ENCODE data around the gene ALAD.

Gene ALAD

DNA sequence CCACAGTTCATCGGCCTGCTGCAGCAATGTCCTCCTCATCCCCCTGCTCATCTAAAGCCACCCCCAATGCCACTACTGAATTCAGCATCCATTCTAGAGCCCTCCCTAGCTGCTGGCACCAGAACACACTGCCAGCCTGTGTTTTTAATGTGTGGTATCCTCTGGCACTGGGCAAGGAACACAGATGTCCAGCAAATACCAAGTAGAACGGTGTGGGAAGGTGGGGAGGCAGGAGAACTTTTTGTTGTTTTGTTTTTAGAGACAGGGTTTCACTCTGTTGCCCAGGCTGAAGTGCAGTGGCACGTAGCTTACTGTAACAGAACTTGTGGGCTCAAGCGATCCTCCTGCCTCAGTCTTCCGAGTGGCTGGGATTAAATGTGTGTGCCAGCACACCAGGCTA lies 29.0 kb downstream of the ALAD start:
- DNase-seq, result no peak

- no peak for DNase-seq
These were observed 30.2 kb downstream of the ALAD start for GRCh38 chr9:113370806-113371325.

DNA sequence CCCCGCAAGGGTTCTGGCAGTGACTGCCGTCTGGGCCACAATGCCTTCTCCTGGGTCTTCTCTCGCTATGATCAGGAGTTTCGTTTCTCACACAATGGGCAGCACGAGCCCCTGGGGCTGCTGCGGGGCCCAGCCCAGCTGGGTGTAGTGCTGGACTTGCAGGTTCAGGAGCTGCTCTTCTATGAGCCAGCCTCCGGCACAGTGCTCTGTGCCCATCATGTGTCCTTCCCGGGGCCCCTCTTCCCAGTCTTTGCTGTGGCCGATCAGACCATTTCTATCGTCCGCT lies 31.3 kb downstream of the ALAD start:
- no peak for DNase-seq

DNA sequence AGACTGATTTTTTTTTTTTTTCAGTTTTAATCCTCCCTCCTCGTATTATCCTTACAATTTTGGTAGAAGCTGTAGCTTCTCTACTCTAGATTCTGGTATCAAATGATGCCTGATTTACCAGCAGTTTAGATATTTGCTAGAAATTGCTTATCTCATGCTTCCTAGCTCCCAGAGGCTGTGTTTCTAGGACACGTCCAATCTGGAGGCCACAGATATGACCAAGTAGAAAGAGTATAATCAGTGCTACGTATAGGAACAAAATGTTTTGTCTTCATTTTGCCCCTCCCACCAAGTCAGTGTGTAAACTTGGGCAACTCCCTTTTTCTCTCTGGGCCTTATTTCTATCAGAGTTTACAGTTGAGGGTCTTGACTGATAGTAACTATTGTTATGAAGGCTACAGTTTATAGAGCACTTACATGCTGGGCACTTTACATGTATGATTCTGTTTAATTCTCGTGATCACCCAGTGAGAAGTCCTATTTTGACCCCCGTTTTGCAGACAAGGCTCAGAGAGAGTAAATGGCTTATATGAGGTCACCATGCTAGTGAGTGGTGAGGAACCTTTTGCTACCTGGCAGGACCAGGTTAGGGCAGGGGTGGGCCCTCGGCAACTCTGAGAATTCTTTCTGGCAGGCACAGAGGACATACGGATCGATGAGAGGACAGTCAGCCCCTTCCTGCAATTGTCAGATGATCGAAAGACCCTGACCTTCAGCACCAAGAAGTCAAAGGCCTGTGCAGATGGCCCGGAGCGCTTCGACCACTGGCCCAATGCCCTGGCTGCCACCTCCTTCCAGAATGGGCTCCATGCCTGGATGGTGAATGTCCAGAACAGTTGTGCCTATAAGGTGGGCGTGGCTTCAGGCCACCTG lies 31.9 kb downstream of the ALAD start:
- DNase-seq, result peak; percentile 97

GRCh38 chr9:113368348-113368981 lies 32.6 kb downstream of the ALAD start:
- DNase-seq, result peak; percentile 47

DNA sequence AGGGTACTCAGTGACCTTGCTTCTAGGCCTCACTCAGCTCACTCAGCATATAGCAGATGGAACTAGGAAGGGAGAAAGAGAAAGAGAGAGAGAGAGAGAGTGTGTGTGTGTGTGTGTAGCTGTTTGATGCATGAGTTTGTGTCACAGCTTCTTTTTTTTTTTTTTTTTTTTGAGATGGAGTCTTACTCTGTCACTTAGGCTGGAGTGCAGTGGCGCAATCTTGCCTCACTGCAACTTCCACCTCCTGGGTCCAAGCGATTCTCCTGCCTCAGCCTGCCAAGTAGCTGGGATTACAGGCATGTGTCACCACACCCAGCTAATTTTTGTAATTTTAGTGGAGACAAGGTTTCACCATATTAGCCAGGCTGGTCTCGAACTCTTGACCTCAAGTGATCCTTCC lies 35.4 kb downstream of the ALAD start:
- peak; percentile 37 for DNase-seq

DNA sequence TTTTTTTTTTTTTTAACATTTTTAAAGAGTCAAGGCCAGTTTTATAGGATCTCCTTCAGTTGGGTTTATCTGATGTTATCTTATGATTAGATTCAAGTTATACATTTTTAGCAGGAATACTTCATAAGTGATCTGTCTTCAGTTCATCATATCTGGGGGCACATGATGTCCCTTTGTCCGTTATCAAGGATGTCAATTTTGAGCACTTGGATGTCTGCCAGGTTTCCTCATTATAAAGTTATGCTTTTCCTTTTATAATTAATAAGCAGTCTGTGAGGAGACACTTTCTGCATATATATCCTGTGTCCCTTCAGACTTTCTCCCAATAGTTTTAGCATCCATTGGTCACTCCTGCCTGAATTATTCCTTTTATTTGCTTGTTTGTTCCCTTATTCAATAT lies 36.1 kb downstream of the ALAD start:
- peak; percentile 69 for DNase-seq

- DNase-seq, result no peak
These were observed 37.7 kb downstream of the ALAD start for GRCh38 chr9:113363336-113363735.

DNA sequence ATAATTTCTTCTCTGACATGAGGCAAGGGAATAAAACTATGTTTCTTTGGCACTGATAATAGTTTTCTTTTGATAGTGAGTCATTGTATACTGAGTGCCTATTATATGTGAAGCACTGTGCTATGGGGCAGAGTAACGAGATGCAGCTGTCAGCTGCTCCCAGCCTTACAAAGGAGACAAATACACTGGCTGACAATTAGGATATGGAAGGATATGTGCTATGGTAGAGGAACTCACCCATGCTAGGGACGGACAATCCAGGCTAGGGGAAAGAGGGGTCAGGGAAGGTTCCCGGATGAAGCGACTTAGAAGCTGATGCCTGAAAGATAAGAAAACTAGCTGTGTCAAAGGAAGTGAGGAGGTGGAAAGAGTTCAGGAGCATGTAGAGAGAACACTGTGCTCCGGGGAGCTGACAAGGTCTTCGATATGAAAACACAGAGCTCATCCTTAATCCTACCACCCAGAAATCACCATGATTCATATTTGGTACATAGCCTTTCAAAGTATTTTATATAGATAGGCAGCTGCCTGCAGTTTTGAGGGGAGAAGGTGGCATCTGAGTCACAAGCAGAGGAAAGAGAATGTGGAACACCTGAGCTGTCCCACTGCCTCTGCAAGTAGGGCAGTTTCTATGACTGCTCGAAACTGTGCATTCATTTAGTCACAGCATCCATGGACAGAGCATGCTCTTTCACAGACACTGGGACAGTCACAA lies 39.6 kb downstream of the ALAD start:
- DNase-seq, result no peak

GRCh38 chr9:113360242-113360842 lies 40.7 kb downstream of the ALAD start:
- no peak for DNase-seq

DNA sequence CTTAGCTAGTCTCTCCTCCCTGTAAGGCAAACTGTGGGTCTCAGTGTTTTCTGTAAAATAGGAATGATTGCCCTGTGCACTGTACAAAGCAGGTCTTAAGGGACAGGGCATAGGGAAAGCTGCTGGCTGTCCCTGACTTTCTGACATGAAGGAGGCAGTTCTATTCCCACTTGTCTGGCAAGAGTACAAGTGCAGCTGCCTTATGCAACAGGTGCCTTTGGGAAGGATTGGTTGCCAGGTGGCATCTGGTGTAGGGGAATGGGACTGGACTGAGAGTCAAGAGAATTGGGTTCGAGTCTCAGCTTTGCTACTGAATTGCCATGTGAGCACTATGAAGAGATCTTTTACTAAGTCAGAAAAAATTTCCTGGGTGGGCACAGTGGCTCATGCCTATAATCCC lies 41.7 kb downstream of the ALAD start:
- no peak for DNase-seq

DNA sequence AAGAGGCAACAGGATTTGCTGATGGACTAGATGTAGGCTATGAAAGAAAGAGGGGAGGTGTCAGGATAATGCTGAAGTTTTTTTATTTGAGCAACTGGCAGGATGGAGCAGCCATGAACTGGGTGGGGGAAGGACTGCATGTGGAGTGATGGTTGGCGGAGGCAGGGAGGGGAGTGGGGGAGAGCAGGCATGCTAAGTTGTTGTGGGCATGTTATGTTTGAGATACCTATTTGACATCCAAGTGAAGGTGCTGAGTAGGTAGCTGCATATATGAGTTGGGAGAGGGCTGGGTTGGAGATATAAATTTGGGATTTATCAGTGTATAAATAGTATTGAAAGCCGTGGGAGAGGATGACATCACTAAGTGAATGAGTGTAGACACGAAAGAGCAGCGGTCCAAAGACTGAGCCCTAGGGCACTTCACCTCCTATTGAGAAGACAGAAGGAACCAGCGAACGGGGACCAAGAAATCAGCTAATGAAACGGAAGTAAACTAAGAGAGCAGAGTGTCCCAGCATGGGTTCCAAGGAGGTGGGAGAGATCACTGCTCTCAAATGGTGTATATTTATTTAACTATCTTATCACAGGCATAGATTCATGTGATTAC lies 44.3 kb downstream of the ALAD start:
- no peak for DNase-seq

DNA sequence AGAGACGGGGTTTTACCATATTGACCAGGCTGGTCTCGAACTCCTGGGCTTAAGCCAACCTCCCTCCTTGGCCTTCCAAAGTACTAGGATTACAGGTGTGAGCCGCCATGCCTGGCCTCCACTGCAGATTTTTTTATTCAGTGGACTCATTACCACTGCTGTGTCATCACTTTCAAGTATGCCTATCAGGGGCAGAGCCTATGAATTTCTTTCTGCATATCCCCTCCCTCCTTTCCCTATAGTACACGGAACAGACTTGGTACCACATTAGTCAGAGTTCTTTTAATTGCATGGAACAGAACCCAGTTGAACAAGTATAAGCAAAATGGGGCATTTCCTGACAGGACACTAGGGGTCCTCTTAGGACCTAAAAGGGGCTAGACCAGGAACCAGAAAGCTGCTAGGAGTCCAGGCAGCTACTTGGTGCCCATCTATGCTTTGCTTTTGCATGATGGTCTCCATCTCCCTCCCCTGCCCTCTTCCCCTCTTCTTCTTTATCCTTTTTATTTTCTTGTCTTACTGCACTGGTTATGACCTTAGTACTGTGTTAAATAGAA lies 46.0 kb downstream of the ALAD start:
- peak; percentile 69 for DNase-seq

- peak; percentile 28 for DNase-seq
These were observed 48.7 kb downstream of the ALAD start for GRCh38 chr9:113352411-113352810.

DNA sequence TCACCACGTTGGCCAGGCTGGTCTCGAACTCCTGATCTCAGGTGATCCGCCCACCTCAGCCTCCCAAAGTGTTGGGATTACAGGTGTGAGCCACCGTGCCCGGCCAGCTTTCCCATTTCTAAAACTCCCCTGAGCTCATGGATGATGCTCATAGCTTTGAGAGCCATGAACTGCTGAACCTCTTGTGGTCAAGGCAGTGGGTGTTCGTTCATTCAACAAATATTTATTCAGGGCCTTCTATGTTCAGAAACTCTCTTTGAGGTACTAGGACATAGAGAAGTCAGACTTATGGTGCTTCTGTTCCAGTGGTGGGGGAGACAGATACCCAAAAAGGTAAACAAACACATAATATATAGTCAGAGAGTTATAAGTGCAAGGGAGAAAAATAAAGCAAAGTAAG lies 49.1 kb downstream of the ALAD start:
- no peak for DNase-seq

DNA sequence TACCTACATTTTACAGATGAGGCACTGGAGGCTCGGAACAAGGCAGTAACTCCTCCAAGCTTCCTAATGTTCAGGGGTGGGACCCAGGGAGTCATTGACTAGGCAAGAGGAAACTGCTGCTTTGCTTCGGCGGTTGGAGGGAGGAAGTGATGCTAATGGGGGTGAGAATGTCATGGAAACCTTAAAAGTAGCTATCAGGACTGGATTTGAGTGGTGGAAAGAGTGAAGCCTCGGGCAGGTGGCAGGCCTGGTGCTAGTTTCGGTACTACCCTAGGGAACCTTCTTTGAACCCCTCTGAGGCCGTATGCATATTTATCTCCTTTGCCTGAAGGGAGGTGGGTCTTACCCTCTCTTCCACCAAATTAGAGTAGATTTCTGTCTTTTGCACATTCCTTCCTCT lies 50.1 kb downstream of the ALAD start:
- peak; percentile 85 for DNase-seq

DNA sequence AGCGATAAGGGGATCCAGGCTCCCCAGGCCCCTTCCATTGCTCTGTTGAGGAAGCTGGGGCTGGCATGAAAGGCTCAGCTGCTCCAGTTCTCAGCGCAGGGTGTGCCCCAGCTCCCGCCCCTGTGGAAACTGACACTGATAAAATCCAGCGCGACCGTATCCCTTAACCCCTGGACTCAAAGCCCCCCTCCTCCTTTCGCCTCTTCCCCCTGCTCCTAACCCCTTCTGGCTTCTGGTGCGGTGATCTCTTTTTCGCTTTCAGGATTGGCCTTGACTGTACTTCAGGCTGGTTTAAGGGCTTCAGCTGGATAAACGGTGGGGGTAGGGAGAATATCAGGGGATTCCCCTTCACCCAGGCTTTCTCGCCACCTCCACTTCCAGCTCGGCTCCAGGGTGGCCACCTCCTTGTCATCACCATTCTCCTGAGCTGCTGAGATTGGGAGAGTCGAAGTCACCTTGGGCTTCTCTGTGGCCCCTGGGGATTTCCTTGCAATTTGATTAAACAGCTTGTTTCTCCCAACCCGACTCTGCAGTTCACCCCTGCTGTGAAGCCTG lies 50.9 kb downstream of the ALAD start:
- DNase-seq, result peak; percentile 57

- DNase-seq, result peak; percentile 76
These were observed 51.5 kb downstream of the ALAD start, which contains the start of gene BSPRY for GRCh38 chr9:113349445-113350094. BSPRY (plus strand) TSS chr9:113349541; CDS start chr9:113349580, 39 bp downstream.

- peak; percentile 55 for DNase-seq
These were observed 52.0 kb downstream of the ALAD start for GRCh38 chr9:113349066-113349444.

DNA sequence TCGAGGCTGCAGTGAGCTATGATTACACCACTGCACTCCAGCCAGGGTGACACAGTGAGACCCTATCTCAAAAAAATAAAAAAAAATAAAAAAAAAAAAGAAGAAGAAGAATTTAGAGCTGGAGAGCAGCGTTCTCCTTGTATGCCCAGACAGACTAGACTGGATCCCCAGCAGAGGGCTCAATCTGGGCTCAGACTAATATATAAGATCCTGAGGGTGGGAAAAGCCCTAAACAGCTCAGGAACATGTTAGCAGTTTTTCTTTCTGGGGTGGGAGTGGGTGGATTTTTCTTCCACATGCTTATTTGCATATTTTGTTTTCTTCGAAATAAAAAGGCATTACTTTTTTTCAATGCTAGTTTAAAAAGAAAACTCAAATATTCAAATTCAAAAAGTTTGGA lies 52.6 kb downstream of the ALAD start:
- DNase-seq, result peak; percentile 51

DNA sequence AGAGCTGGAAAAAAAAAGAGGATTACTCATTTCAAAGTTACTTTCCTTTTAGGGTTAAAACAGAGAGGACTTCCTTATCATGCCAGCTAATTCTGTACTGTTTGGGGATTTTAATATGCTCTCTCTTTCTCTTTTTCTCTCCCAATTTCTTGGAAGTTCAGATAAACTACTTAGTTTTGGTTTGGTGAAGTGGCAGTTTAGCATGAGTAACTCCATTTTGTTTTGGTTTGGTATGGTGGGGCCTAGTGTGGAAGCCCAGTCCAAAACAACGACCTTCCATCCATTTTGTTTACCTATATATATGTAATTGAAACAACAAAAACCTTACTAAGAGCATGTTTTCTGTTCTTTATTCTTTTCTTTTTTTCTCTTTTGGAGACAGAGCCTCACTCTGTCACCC lies 55.4 kb downstream of the ALAD start:
- DNase-seq, result no peak

GRCh38 chr9:113345190-113345589 lies 55.9 kb downstream of the ALAD start:
- DNase-seq, result peak; percentile 59
